OCI-LY1 (cell line): ENCODE measurements around the gene FAM131A.

Experiments used
- H2AFZ ChIP-seq: fragments of 200-600 bp; sonication (generic), shearing (Covaris generic); 2 replicates; pipeline ENCODE4 v1.6.0; 2014; ENCODE audit warnings: antibody characterized with exemption, mild to moderate bottlenecking, low read length
- H3F3A ChIP-seq: fragments of 200-600 bp; sonication (generic), shearing (Covaris generic); 2 replicates; pipeline ENCODE4 v1.6.0; 2014; ENCODE audit warnings: mild to moderate bottlenecking, antibody characterized with exemption, low read length, moderate library complexity; ENCODE audit not compliant: insufficient read depth
- H3K27ac ChIP-seq: fragments of 200-600 bp; sonication (generic); 2 replicates; pipeline ENCODE4 v1.5.1; 2014; ENCODE audit warnings: low read length, mixed run types, mild to moderate bottlenecking, low read depth; ENCODE audit not compliant: poor library complexity, severe bottlenecking
- H3K27me3 ChIP-seq: fragments of 200-600 bp; sonication (generic); 2 replicates; pipeline ENCODE4 v1.6.0; 2014; ENCODE audit warnings: antibody characterized with exemption, mild to moderate bottlenecking, low read length, moderate library complexity; ENCODE audit not compliant: insufficient read depth
- H3K36me3 ChIP-seq: fragments of 200-600 bp; sonication (generic); 2 replicates; pipeline ENCODE4 v1.6.1; 2014; ENCODE audit warnings: mild to moderate bottlenecking, antibody characterized with exemption, low read length, moderate library complexity, mixed read lengths; ENCODE audit not compliant: insufficient read depth
- H3K4me1 ChIP-seq: fragments of 200-600 bp; sonication (generic); 2 replicates; pipeline ENCODE4 v1.5.1; 2014; ENCODE audit warnings: mild to moderate bottlenecking, low read length, moderate library complexity; ENCODE audit not compliant: insufficient read depth, severe bottlenecking
- H3K4me2 ChIP-seq: fragments of 200-600 bp; sonication (generic), shearing (Covaris generic); 2 replicates; pipeline ENCODE4 v1.6.1; 2014; ENCODE audit warnings: low read length
- H3K4me3 ChIP-seq: fragments of 200-600 bp; sonication (generic); 2 replicates; pipeline ENCODE4 v1.5.1; 2014; ENCODE audit warnings: low read length, low read depth, mild to moderate bottlenecking, mixed read lengths; ENCODE audit not compliant: poor library complexity, severe bottlenecking
- H3K79me2 ChIP-seq: fragments of 200-600 bp; shearing (Covaris generic); 2 replicates; pipeline ENCODE4 v1.6.1; 2016; ENCODE audit warnings: mixed run types, low read length, mixed read lengths; ENCODE audit not compliant: insufficient read depth
- H3K9ac ChIP-seq: fragments of 200-600 bp; sonication (generic), shearing (Covaris generic); 2 replicates; pipeline ENCODE4 v1.6.1; 2014; ENCODE audit warnings: mild to moderate bottlenecking, low read length, mixed read lengths
- H3K9me2 ChIP-seq: fragments of 200-600 bp; sonication (generic), shearing (Covaris generic); 2 replicates; pipeline ENCODE4 v1.6.1; 2014; ENCODE audit warnings: low read depth, mild to moderate bottlenecking, low read length, mixed read lengths
- H3K9me3 ChIP-seq: fragments of 200-600 bp; shearing (Covaris generic); 2 replicates; pipeline ENCODE4 v1.6.1; 2014; ENCODE audit warnings: low read length, mixed read lengths
- H4K20me1 ChIP-seq: fragments of 200-600 bp; sonication (generic), shearing (Covaris generic); 2 replicates; pipeline ENCODE4 v1.6.0; 2016; ENCODE audit warnings: mild to moderate bottlenecking, low read length; ENCODE audit not compliant: insufficient read depth
- EZH2 ChIP-seq: fragments of 200-600 bp; sonication (generic), shearing (Covaris generic); IDR thresholded peaks from 2 replicates; pipeline ENCODE4 v1.8.0; 2017; ENCODE audit warnings: borderline replicate concordance, mixed run types, mild to moderate bottlenecking, antibody characterized with exemption, low read length, moderate library complexity, mixed read lengths
- TF ChIP-seq, protein P1 (sequence below): fragments of 200-600 bp; sonication (generic), shearing (Covaris generic); IDR thresholded peaks from 2 replicates; pipeline ENCODE4 v1.5.1; 2017; ENCODE audit warnings: mild to moderate bottlenecking, antibody characterized with exemption, low read length, moderate library complexity, mixed read lengths

Gene FAM131A

DNA sequence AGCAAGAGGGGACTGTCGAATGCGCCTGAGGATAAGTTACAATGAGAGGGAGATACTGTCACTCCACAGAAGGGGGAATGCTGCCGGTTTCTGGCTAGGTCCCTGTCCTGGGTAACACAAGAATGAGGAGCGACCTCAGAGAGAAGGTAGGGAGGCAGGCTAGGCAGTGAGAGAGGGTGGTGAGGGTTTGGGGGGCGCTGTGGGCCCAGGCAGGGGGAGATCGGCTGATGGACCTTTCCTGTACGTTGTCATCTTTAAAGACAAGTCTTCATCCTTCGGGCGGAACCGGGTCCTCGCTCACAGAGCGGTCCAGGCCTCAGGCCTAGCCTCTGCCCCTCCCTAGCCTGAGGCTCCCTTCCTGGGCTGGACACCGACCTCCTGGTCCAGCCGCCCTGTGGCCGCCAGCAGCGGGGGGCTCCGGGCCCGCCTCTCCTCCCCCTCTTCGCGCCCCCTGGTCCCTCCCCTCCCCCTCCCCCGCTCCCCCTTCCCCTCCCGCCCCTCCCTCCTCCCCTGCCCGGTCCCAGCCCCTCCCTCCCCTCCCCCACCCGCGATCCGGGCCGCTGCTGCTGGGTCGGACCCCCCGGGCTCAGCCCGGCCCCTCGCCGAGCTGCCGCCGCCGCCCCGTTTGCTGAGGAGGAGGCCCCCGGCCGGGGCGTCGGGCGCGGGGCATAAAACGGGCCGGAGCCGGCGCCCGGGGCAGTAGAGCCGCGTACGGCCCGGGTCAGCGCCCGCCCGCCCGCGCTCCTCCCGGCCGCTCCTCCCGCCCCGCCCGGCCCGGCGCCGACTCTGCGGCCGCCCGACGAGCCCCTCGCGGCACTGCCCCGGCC is 42.2 kb downstream of the FAM131A start, which contains the start of gene CHRD:
TSS of gene CHRD (plus strand) at position 697 of the 827 bp plus-strand sequence. CDS start 265 bp downstream, outside the sequence.
- Histone ChIP-seq H3K4me2 (no peak within 1 kb of the TSS), H2AFZ (no peak within 1 kb of the TSS), H3K79me2 (no peaks in the 10 kb centered on the region), H3K4me3 (no peak within 1 kb of the TSS), H4K20me1 (no peaks in the 10 kb centered on the region), H3K27me3 (peaks cover 7% of the 10 kb centered on the region), H3K4me1 (no peaks in the 10 kb centered on the region), H3K9me3 (no peaks in the 10 kb centered on the region), H3K27ac (no peak within 1 kb of the TSS), H3K9me2 (no peaks in the 10 kb centered on the region), H3K9ac (no peak within 1 kb of the TSS), H3F3A (no peaks in the 10 kb centered on the region), H3K36me3 (no peaks in the 10 kb centered on the region)
- TF ChIP-seq, protein P1, sequence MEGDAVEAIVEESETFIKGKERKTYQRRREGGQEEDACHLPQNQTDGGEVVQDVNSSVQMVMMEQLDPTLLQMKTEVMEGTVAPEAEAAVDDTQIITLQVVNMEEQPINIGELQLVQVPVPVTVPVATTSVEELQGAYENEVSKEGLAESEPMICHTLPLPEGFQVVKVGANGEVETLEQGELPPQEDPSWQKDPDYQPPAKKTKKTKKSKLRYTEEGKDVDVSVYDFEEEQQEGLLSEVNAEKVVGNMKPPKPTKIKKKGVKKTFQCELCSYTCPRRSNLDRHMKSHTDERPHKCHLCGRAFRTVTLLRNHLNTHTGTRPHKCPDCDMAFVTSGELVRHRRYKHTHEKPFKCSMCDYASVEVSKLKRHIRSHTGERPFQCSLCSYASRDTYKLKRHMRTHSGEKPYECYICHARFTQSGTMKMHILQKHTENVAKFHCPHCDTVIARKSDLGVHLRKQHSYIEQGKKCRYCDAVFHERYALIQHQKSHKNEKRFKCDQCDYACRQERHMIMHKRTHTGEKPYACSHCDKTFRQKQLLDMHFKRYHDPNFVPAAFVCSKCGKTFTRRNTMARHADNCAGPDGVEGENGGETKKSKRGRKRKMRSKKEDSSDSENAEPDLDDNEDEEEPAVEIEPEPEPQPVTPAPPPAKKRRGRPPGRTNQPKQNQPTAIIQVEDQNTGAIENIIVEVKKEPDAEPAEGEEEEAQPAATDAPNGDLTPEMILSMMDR: no peak
- TF ChIP-seq EZH2: no peak

DNA sequence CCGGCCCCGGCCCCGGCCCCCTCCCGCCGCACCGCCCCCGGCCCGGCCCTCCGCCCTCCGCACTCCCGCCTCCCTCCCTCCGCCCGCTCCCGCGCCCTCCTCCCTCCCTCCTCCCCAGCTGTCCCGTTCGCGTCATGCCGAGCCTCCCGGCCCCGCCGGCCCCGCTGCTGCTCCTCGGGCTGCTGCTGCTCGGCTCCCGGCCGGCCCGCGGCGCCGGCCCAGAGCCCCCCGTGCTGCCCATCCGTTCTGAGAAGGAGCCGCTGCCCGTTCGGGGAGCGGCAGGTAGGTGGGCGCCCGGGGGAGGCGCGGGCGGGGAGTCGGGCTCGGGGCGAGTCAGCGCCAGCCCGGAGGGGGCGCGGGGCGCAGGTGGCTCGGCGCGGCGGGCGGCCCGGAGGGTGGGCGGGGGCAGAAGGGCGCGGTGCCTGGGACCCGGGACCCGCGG is 42.8 kb downstream of the FAM131A start:
- Histone ChIP-seq H3K4me2 (no peak overlapping the region), H3K4me1 (no peaks in the 10 kb centered on the region), H3K27me3 (peaks cover 7% of the 10 kb centered on the region), H3K27ac (no peak overlapping the region), H4K20me1 (no peaks in the 10 kb centered on the region), H3K9me2 (no peaks in the 10 kb centered on the region), H3F3A (no peaks in the 10 kb centered on the region), H3K36me3 (no peaks in the 10 kb centered on the region), H3K9ac (no peak overlapping the region), H3K4me3 (no peak overlapping the region), H3K9me3 (no peaks in the 10 kb centered on the region), H3K79me2 (no peaks in the 10 kb centered on the region), H2AFZ (no peak overlapping the region)
- TF ChIP-seq EZH2: no peak
- TF ChIP-seq, protein P1: no peak

DNA sequence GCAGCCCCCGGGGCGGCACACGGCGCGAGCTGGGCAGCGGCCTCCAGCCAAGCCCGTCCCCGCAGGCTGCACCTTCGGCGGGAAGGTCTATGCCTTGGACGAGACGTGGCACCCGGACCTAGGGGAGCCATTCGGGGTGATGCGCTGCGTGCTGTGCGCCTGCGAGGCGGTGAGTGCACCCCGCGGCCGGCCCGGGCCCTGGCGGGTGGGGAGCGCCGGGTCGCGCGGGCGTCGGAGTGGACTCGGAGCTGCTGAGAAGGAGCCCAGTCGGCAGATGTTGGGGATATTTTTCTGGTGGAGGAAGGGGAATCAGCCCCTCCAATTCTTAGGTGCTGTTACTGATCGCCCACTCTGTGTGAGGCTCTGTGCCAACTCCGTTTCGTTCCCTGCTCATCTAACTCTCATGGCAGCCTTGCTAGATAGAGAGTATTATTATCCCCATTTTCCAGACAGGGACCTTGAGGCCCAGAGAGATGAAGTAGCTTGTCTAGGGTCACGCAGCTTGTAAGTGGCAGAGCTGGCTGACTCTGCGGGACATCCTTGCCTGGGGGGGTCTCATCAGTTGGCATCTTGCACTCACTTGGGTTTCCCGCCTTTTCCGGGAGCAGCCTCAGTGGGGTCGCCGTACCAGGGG is 43.3 kb downstream of the FAM131A start:
- Histone ChIP-seq H2AFZ (no peak overlapping the region), H4K20me1 (no peaks in the 10 kb centered on the region), H3K27me3 (peaks cover 7% of the 10 kb centered on the region)

More for the DNA sequence above, 43.3 kb downstream of the FAM131A start:
- Histone ChIP-seq H3K9me3 (no peaks in the 10 kb centered on the region), H3K9me2 (no peaks in the 10 kb centered on the region), H3F3A (no peaks in the 10 kb centered on the region), H3K4me1 (no peaks in the 10 kb centered on the region), H3K79me2 (no peaks in the 10 kb centered on the region), H3K4me3 (no peak overlapping the region), H3K4me2 (no peak overlapping the region), H3K9ac (no peak overlapping the region), H3K36me3 (no peaks in the 10 kb centered on the region), H3K27ac (no peak overlapping the region)
- TF ChIP-seq EZH2: no peak
- TF ChIP-seq, protein P1: no peak
